MCF 10A (cell line): ENCODE results near the gene PRMT7. TPM values are rescaled to one million over a fixed set of nuclear protein-coding genes. Genes with fewer than 3 reads are reported as not detected.
A peak's percentile ranks its signal among the peaks of the same experiment; 100 is the strongest.

Experiments used
- BruUV-seq: library from RNA; stranded (reverse); fragments of 400-500 nt; replicated peaks from 2 replicates; lab custom pipeline; 2021; lab: Mats Ljungman, UMichigan
- CTCF ChIA-PET: fragments of 300-600 bp; sonication (Branson Sonifier 250); formaldehyde crosslinking; extraction: SDS; loops from one replicate; lab custom pipeline; 2021; ENCODE audit warnings: antibody characterized with exemption, inconsistent platforms; lab: Yijun Ruan, JAX
- POLR2A ChIA-PET: fragments of 300-600, 350-650 bp; sonication (Branson Sonifier 250); formaldehyde crosslinking; extraction: SDS; loops from one replicate; lab custom pipeline; 2020; ENCODE audit warnings: antibody characterized with exemption, inconsistent platforms; lab: Yijun Ruan, JAX
- DNase-seq: peaks from one replicate; pipeline ENCODE4 v3.0.0-alpha.2; 2018; ENCODE audit not compliant: unreplicated experiment
- H3K27ac Mint-ChIP-seq: one replicate; pipeline ENCODE4 v1.8.0; 2022; ENCODE audit warnings: mild to moderate bottlenecking, low read depth, mixed read lengths; ENCODE audit not compliant: unreplicated experiment
- H3K27me3 Mint-ChIP-seq: one replicate; pipeline ENCODE4 v1.8.0; 2022; ENCODE audit warnings: mixed read lengths; ENCODE audit not compliant: insufficient read depth, unreplicated experiment
- H3K36me3 Mint-ChIP-seq: one replicate; pipeline ENCODE4 v1.8.0; 2022; ENCODE audit warnings: mild to moderate bottlenecking, moderate library complexity, mixed read lengths; ENCODE audit not compliant: insufficient read depth, unreplicated experiment
- H3K4me1 Mint-ChIP-seq: one replicate; pipeline ENCODE4 v1.8.0; 2022; ENCODE audit warnings: mixed read lengths; ENCODE audit not compliant: insufficient read depth, unreplicated experiment
- H3K4me3 Mint-ChIP-seq: one replicate; pipeline ENCODE4 v1.8.0; 2022; ENCODE audit warnings: mild to moderate bottlenecking, moderate library complexity, mixed read lengths; ENCODE audit not compliant: unreplicated experiment
- H3K9me3 Mint-ChIP-seq: one replicate; pipeline ENCODE4 v1.8.0; 2022; ENCODE audit warnings: mixed read lengths; ENCODE audit not compliant: unreplicated experiment
- intact Hi-C: fragments of 100-400 bp; cut with micrococcal nuclease; formaldehyde crosslinking; loops from 2 replicates; pipeline ENCODE4 v1.14.1; 2022
- total RNA-seq: library from RNA; stranded (reverse); gene quantifications from 2 replicates; pipeline ENCODE4 v1.2.3, GENCODE V29; 2022
- TF ChIP-seq, protein P1 (sequence below): fragments of 200-600 bp; IDR thresholded peaks from one replicate; pipeline ENCODE4 v1.8.0; 2022; ENCODE audit warnings: antibody characterized with exemption, mild to moderate bottlenecking; ENCODE audit not compliant: unreplicated experiment

PRMT7 gene
- total RNA-seq, 1 experiment from 2014 or later: 33.2 TPM

DNA sequence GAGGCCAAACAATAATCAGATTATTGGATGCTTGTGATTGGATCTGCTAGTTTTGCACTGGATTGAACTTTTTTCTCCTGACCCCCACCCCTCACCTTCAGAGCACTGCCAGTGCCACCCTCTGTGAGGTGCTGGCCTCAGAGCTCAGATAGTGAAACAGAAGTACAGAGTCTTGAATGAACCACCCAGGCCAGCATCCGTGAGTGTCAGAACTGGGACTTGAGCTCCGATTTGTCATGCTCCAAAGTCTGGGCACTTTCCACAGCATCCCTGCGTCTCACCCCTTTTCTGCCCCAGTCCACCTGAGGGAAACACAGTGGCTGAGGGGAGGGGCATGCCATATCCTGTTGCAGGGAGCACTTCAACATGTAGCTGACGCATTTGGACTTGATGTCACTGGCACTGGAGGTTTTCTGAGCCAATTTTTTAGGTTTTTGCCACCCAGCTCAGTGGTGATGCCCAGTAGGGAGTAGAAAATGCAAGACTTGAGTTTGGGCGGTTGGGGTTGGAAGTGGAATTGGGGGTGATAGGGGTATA is 90.2 kb downstream of the PRMT7 start:
- H3K36me3 Mint-ChIP-seq: no peaks in the 10 kb centered on the region
- peaks cover 8% of the 10 kb centered on the region for H3K4me1 Mint-ChIP-seq
- H3K4me3 Mint-ChIP-seq: no peak overlapping the region
- POLR2A ChIA-PET: no interaction called here
- CTCF ChIA-PET: interaction anchor here (0.7 to 1.0 kb wide), 2 partner anchors 9 to 17 kb away, joined by 3 read pairs; no protein-coding TSS in a partner anchor
- H3K27me3 Mint-ChIP-seq: peaks cover 21% of the 10 kb centered on the region
- no TSS peak for BruUV-seq
- H3K27ac Mint-ChIP-seq: no peak overlapping the region
- intact Hi-C loops: no loop called here
- TF ChIP-seq, protein P1, sequence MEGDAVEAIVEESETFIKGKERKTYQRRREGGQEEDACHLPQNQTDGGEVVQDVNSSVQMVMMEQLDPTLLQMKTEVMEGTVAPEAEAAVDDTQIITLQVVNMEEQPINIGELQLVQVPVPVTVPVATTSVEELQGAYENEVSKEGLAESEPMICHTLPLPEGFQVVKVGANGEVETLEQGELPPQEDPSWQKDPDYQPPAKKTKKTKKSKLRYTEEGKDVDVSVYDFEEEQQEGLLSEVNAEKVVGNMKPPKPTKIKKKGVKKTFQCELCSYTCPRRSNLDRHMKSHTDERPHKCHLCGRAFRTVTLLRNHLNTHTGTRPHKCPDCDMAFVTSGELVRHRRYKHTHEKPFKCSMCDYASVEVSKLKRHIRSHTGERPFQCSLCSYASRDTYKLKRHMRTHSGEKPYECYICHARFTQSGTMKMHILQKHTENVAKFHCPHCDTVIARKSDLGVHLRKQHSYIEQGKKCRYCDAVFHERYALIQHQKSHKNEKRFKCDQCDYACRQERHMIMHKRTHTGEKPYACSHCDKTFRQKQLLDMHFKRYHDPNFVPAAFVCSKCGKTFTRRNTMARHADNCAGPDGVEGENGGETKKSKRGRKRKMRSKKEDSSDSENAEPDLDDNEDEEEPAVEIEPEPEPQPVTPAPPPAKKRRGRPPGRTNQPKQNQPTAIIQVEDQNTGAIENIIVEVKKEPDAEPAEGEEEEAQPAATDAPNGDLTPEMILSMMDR: no peak
- H3K9me3 Mint-ChIP-seq: no peaks in the 10 kb centered on the region
- no peak for DNase-seq

DNA sequence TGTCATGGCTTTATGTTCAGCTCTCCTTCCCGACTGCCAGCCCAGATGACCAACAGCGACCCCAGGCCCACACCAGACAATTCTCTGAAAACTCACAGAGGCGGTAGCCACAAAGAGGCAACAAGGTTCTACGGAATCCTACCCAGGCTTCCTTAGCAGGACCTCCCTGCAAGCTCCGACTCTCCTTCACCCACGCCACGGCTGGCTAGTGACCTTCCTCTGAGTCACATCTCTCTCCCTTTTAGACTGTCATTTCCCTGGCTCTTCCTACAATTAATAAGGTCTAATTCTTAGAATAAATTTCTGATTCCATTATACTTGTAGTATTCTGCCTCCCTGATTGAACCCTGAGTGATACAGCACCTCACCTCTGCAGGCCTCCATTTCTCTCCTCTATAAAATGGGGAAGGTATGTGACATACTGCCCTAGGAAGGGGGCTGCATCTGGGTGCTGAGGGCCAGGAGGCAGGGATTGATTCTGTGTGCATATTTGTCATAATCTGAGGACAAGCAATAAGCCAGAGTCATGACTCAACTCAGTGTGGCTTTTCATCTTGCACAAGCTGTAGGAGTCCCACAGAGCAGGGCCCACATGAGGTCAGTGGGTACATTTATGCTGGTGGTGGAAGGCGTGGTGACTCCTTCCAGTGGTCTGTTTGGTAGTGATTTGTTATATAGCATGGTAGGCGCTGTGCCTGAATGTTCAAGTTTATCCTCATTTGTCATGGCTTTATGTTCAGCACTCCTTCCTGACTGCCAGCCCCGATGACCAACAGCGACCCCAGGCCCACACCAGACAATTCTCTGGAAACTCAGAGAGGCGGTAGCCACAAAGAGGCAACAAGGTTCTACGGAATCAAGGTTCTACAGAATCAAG is 91.3 kb downstream of the PRMT7 start:
- no TSS peak for BruUV-seq
- H3K4me1 Mint-ChIP-seq: peaks cover 8% of the 10 kb centered on the region
- no peaks in the 10 kb centered on the region for H3K36me3 Mint-ChIP-seq
- DNase-seq: peak; percentile 28
- intact Hi-C loops: no loop called here
- H3K27me3 Mint-ChIP-seq: peaks cover 20% of the 10 kb centered on the region
- no peak overlapping the region for H3K4me3 Mint-ChIP-seq
- TF ChIP-seq, protein P1: no peak
- H3K27ac Mint-ChIP-seq: no peak overlapping the region
- POLR2A ChIA-PET: interaction anchor here (0.6 kb wide), 1 partner anchor 119 kb away, joined by 3 read pairs; no protein-coding TSS in a partner anchor
- CTCF ChIA-PET: interaction anchor here (0.5 to 1.0 kb wide), 4 partner anchors 18 to 444 kb away, joined by 3 read pairs; no protein-coding TSS in a partner anchor
- no peaks in the 10 kb centered on the region for H3K9me3 Mint-ChIP-seq

DNA sequence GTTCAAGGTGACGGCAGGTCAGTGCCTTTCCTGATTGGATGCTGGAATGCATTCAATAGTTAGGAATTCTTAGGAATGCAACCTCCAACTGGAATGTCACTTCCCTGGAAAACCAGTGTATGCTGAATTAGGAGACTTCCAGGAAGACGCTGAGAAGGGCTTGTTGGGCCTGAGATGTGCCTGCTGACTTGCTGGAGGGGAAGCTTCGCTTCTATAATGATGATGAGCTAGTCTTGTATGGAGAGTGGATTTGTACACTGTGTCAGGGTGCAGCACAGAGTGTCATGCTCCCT is 91.9 kb downstream of the PRMT7 start:
- ChIA-PET POLR2A (interaction anchor here (0.6 kb wide), 1 partner anchor 118 kb away, joined by 3 read pairs; no protein-coding TSS in a partner anchor), CTCF (interaction anchor here (0.5 to 1.0 kb wide), 3 partner anchors 107 to 444 kb away, joined by 3 read pairs; no protein-coding TSS in a partner anchor)
- no TSS peak for BruUV-seq
- TF ChIP-seq, protein P1: no peak
- peaks cover 8% of the 10 kb centered on the region for H3K4me1 Mint-ChIP-seq
- H3K27me3 Mint-ChIP-seq: peaks cover 17% of the 10 kb centered on the region
- intact Hi-C loops: no loop called here
- no peak overlapping the region for H3K27ac Mint-ChIP-seq
- no peaks in the 10 kb centered on the region for H3K36me3 Mint-ChIP-seq
- no peak overlapping the region for H3K4me3 Mint-ChIP-seq
- no peak for DNase-seq
- H3K9me3 Mint-ChIP-seq: no peaks in the 10 kb centered on the region

DNA sequence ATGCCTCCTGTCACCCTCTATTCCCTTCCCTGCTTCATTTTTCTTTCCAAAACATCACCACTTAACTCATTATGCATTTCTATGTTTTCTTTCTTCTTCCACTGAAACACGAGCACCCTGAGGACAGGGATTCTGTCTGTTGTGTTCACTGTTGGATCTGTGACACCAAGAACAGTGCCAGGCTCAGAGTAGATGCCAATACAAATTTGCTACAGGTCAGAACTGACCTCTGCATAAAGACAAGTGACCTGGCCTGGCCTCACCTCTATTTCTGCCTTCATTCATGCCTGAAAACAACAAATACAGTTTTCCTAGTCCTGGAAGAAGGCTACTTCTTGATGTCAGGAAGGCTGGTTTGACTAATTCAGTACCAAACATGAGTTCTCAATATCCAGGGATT is 92.4 kb downstream of the PRMT7 start:
- H3K9me3 Mint-ChIP-seq: no peaks in the 10 kb centered on the region
- H3K4me3 Mint-ChIP-seq: no peak overlapping the region
- BruUV-seq: no TSS peak
- peaks cover 14% of the 10 kb centered on the region for H3K27me3 Mint-ChIP-seq
- ChIA-PET POLR2A (no interaction called here), CTCF (no interaction called here)
- no peak for DNase-seq
- H3K4me1 Mint-ChIP-seq: peaks cover 8% of the 10 kb centered on the region
- no peak overlapping the region for H3K27ac Mint-ChIP-seq
- H3K36me3 Mint-ChIP-seq: no peaks in the 10 kb centered on the region
- TF ChIP-seq, protein P1: no peak
- intact Hi-C loops: no loop called here
